IgD-negative memory B cell (primary cell): ENCODE results near the gene INHBB. TPM values are rescaled to one million over a fixed set of nuclear protein-coding genes. Genes with fewer than 3 reads are reported as not detected.
"Not testable (repeated sequence)": the region's sequence is repeated elsewhere in the genome, so short reads cannot be mapped to it uniquely, and the experiment has no call there.

ENCODE experiments used
- H3K27ac Mint-ChIP-seq, 3 donors: one replicate each; pipeline ENCODE4 v1.8.0; 2020 to 2022; ENCODE audit warnings: mild to moderate bottlenecking in 3 of 3, mixed read lengths in 3 of 3, moderate library complexity in 1 of 3
- H3K27me3 Mint-ChIP-seq: one replicate; pipeline ENCODE4 v1.8.0; 2021; ENCODE audit warnings: mixed read lengths
- H3K36me3 Mint-ChIP-seq: one replicate; pipeline ENCODE4 v1.8.0; 2020; ENCODE audit warnings: mild to moderate bottlenecking, mixed read lengths
- H3K4me1 Mint-ChIP-seq, 3 donors: one replicate each; pipeline ENCODE4 v1.8.0; 2020 to 2022; ENCODE audit warnings: mixed read lengths in 3 of 3, mild to moderate bottlenecking in 1 of 3
- H3K4me3 Mint-ChIP-seq, 4 donors: one replicate each; pipeline ENCODE4 v1.8.0; 2020 to 2022; ENCODE audit warnings: mild to moderate bottlenecking in 4 of 4, mixed read lengths in 4 of 4, moderate library complexity in 3 of 4
- H3K9me3 Mint-ChIP-seq, 3 donors: one replicate each; pipeline ENCODE4 v1.8.0; 2020 to 2021; ENCODE audit warnings: mixed read lengths in 3 of 3, mild to moderate bottlenecking in 1 of 3
- polyA plus RNA-seq: library from polyadenylated mRNA; unstranded; fragments of 300-500 nt; fragmentation: Illumina TruSeq; gene quantifications from one replicate; pipeline ENCODE4 v1.2.3, GENCODE V29; 2021

Gene INHBB
- polyA plus RNA-seq, result not detected

GRCh38 chr2:120346026-120346666 is at the start of gene INHBB:
Gene INHBB (plus strand): TSS chr2:120346136. CDS start chr2:120346189, 53 bp downstream.
- Mint-ChIP-seq H3K27me3 (peaks cover 45% of the 10 kb centered on the region), H3K9me3 (no peaks in the 10 kb centered on the region), H3K27ac (peak within 1 kb of the TSS in 1 of 3 donors; percentile 41), H3K4me3 (peak within 1 kb of the TSS; percentile 66 to 91 (median 82)), H3K4me1 (peaks cover 9 to 17% (median 16%) of the 10 kb centered on the region in 3 donors), H3K36me3 (no peaks in the 10 kb centered on the region)

- Mint-ChIP-seq H3K9me3 (no peaks in the 10 kb centered on the region), H3K4me3 (no peak overlapping the region), H3K27ac (no peak overlapping the region), H3K27me3 (no peaks in the 10 kb centered on the region), H3K4me1 (peaks cover 7 to 9% (median 7%) of the 10 kb centered on the region in 3 donors), H3K36me3 (peaks cover 7% of the 10 kb centered on the region)
Observed at GRCh38 chr2:120298173-120298835, 47.6 kb upstream of the INHBB start.

- Mint-ChIP-seq H3K4me1 (peaks cover under 1 to 2% (median 1%) of the 10 kb centered on the region in 3 donors), H3K27ac (no peak overlapping the region), H3K4me3 (no peak overlapping the region), H3K9me3 (no peaks in the 10 kb centered on the region), H3K36me3 (peaks cover 6% of the 10 kb centered on the region), H3K27me3 (no peaks in the 10 kb centered on the region)
Observed at GRCh38 chr2:120299004-120299403, 46.9 kb upstream of the INHBB start.

- no peaks in the 10 kb centered on the region for H3K9me3 Mint-ChIP-seq
- peak overlapping the region in 1 of 3 donors; percentile 23 for H3K27ac Mint-ChIP-seq
- H3K36me3 Mint-ChIP-seq, result peaks cover 7% of the 10 kb centered on the region
- H3K4me3 Mint-ChIP-seq, result no peak overlapping the region
- no peaks in the 10 kb centered on the region for H3K4me1 Mint-ChIP-seq
- no peaks in the 10 kb centered on the region for H3K27me3 Mint-ChIP-seq
Observed at GRCh38 chr2:120299561-120299960, 46.4 kb upstream of the INHBB start.

GRCh38 chr2:120300385-120300784 is 45.6 kb upstream of the INHBB start:
- no peak overlapping the region for H3K27ac Mint-ChIP-seq
- no peaks in the 10 kb centered on the region for H3K4me1 Mint-ChIP-seq
- no peaks in the 10 kb centered on the region for H3K27me3 Mint-ChIP-seq
- H3K9me3 Mint-ChIP-seq, result no peaks in the 10 kb centered on the region
- H3K36me3 Mint-ChIP-seq, result peaks cover 7% of the 10 kb centered on the region
- H3K4me3 Mint-ChIP-seq, result no peak overlapping the region

GRCh38 chr2:120301284-120301683 is 44.7 kb upstream of the INHBB start:
- peaks cover 7% of the 10 kb centered on the region for H3K36me3 Mint-ChIP-seq
- H3K4me3 Mint-ChIP-seq, result no peak overlapping the region
- H3K27me3 Mint-ChIP-seq, result no peaks in the 10 kb centered on the region
- H3K4me1 Mint-ChIP-seq, result peaks cover 0 to 5% (median 5%) of the 10 kb centered on the region in 3 donors
- no peaks in the 10 kb centered on the region for H3K9me3 Mint-ChIP-seq
- H3K27ac Mint-ChIP-seq, result no peak overlapping the region

- Mint-ChIP-seq H3K9me3 (no peaks in the 10 kb centered on the region), H3K27me3 (no peaks in the 10 kb centered on the region), H3K36me3 (peaks cover 2% of the 10 kb centered on the region), H3K4me3 (no peak overlapping the region), H3K27ac (peak overlapping the region in 1 of 3 donors; percentile 65), H3K4me1 (peaks cover 0 to 7% (median 5%) of the 10 kb centered on the region in 3 donors)
Observed at GRCh38 chr2:120302301-120302700, 43.6 kb upstream of the INHBB start.

- H3K36me3 Mint-ChIP-seq, result peaks cover 1% of the 10 kb centered on the region
- no peaks in the 10 kb centered on the region for H3K27me3 Mint-ChIP-seq
- peak overlapping the region in 1 of 4 donors; percentile 45 for H3K4me3 Mint-ChIP-seq
- H3K4me1 Mint-ChIP-seq, result peaks cover 4 to 11% (median 11%) of the 10 kb centered on the region in 3 donors
- peak overlapping the region in 1 of 3 donors; percentile 65 for H3K27ac Mint-ChIP-seq
- no peaks in the 10 kb centered on the region for H3K9me3 Mint-ChIP-seq
Observed at GRCh38 chr2:120303177-120303576, 42.8 kb upstream of the INHBB start.

GRCh38 chr2:120305296-120305695 is 40.6 kb upstream of the INHBB start:
- H3K36me3 Mint-ChIP-seq, result peaks cover 1% of the 10 kb centered on the region
- H3K27ac Mint-ChIP-seq, result no peak overlapping the region
- H3K4me1 Mint-ChIP-seq, result peaks cover 8 to 14% (median 12%) of the 10 kb centered on the region in 3 donors
- H3K4me3 Mint-ChIP-seq, result no peak overlapping the region
- no peaks in the 10 kb centered on the region for H3K9me3 Mint-ChIP-seq
- H3K27me3 Mint-ChIP-seq, result no peaks in the 10 kb centered on the region

GRCh38 chr2:120305937-120306490 is 39.9 kb upstream of the INHBB start:
- H3K27ac Mint-ChIP-seq, result peak overlapping the region in 1 of 3 donors; percentile 77
- H3K36me3 Mint-ChIP-seq, result peaks cover 1% of the 10 kb centered on the region
- H3K27me3 Mint-ChIP-seq, result no peaks in the 10 kb centered on the region
- H3K4me1 Mint-ChIP-seq, result peaks cover 9 to 17% (median 15%) of the 10 kb centered on the region in 3 donors
- no peaks in the 10 kb centered on the region for H3K9me3 Mint-ChIP-seq
- H3K4me3 Mint-ChIP-seq, result peak overlapping the region in 2 of 4 donors; percentile 3 to 38

- Mint-ChIP-seq H3K27me3 (no peaks in the 10 kb centered on the region), H3K27ac (peak overlapping the region in 1 of 3 donors; percentile 8), H3K36me3 (peaks cover 1% of the 10 kb centered on the region), H3K4me1 (peaks cover 9 to 17% (median 15%) of the 10 kb centered on the region in 3 donors), H3K4me3 (peak overlapping the region in 1 of 4 donors; percentile 33), H3K9me3 (no peaks in the 10 kb centered on the region)
Observed at GRCh38 chr2:120307482-120307881, 38.5 kb upstream of the INHBB start.

- no peaks in the 10 kb centered on the region for H3K9me3 Mint-ChIP-seq
- H3K27ac Mint-ChIP-seq, result peak overlapping the region in 1 of 3 donors; percentile 8
- H3K4me1 Mint-ChIP-seq, result peaks cover 15 to 23% (median 23%) of the 10 kb centered on the region in 3 donors
Observed at GRCh38 chr2:120308038-120308910, 37.7 kb upstream of the INHBB start.

GRCh38 chr2:120310136-120310535 is 35.8 kb upstream of the INHBB start:
- Mint-ChIP-seq H3K27me3 (peaks cover 9% of the 10 kb centered on the region), H3K36me3 (no peaks in the 10 kb centered on the region), H3K9me3 (no peaks in the 10 kb centered on the region), H3K4me3 (no peak overlapping the region), H3K27ac (peak overlapping the region in 1 of 3 donors; percentile 3), H3K4me1 (peaks cover 17 to 29% (median 27%) of the 10 kb centered on the region in 3 donors)

More at GRCh38 chr2:120308038-120308910, 37.7 kb upstream of the INHBB start:
- no peaks in the 10 kb centered on the region for H3K27me3 Mint-ChIP-seq
- peak overlapping the region in 2 of 4 donors; percentile 33 to 41 for H3K4me3 Mint-ChIP-seq
- H3K36me3 Mint-ChIP-seq, result peaks cover 1% of the 10 kb centered on the region

- not testable (repeated sequence) for H3K36me3 Mint-ChIP-seq, H3K9me3 Mint-ChIP-seq
- Mint-ChIP-seq H3K4me1 (peaks cover 17 to 26% (median 24%) of the 10 kb centered on the region in 3 donors), H3K27me3 (peaks cover 11% of the 10 kb centered on the region), H3K27ac (peak overlapping the region in 1 of 3 donors; percentile 85), H3K4me3 (peak overlapping the region in 1 of 4 donors; percentile 46)
Observed at GRCh38 chr2:120310841-120311240, 35.1 kb upstream of the INHBB start.
